HL-60/S4 treated with phorbol 12-myristate 13-acetate at 8.2 ng/mL for 4 days and 3 days (cell line): ENCODE results near the gene ORAI3.
"Not testable (repeated sequence)": the region's sequence is repeated elsewhere in the genome, so short reads cannot be mapped to it uniquely, and the experiment has no call there.

Experiments used
- in situ Hi-C: fragments of 300-500 bp; cut with MboI; formaldehyde crosslinking; loops from 2 replicates; pipeline ENCODE4 v1.15.0; 2022; ENCODE audit warnings: low sequenced_read_pairs

The ORAI3 gene

GRCh38 chr16:30923554-30924075, 25.3 kb upstream of the ORAI3 start, which contains the start of gene FBXL19:
FBXL19 (plus strand) TSS chr16:30923572; CDS start chr16:30925755, 2,183 bp downstream.
- in situ Hi-C loops, result no loop called here

- in situ Hi-C loops, result no loop called here
Observed at GRCh38 chr16:30924076-30924912, 24.6 kb upstream of the ORAI3 start.

- in situ Hi-C loops, result no loop called here
Observed at GRCh38 chr16:30924913-30925631, 23.8 kb upstream of the ORAI3 start.

GRCh38 chr16:30925632-30925987, 23.3 kb upstream of the ORAI3 start:
- in situ Hi-C loops, result no loop called here

GRCh38 chr16:30925995-30926811, 22.7 kb upstream of the ORAI3 start:
- in situ Hi-C loops, result no loop called here

DNA sequence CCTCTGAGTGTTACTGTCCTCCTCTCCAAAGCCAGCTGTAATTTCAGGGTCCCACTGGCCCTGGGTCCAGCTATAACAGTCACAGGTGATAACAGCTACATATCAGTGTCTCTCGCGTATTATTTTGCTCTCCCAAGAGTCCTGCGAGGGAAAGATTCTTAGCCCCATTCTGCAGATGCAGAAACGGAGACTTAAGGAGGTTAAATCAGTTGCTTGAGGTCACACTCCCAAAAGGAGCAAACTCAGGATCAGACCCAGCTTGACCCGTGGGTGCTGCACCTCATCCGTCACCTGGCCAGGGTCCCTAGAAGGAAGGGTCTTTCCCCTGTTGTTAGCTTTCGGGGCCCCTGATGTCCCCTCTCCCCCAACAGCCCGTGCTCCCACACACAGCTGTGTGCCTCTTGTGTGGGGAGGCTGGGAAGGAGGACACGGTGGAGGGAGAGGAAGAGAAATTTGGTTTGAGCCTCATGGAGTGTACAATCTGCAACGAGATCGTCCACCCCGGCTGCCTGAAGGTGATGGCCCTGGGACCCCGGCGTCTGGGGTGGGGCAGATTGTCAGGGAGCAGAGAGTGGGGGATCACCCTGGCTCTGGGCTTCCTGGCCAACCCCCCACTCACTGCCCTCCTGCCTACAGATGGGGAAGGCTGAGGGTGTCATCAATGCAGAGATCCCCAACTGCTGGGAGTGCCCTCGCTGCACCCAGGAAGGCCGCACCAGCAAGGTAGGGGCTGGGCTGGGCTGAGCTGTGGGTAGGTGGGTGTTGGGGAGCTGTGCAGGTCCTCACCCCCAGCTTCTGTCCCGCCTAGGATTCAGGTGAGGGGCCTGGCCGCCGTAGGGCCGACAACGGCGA, 21.7 kb upstream of the ORAI3 start:
- in situ Hi-C loops, result no loop called here

GRCh38 chr16:30927789-30928378, 21.0 kb upstream of the ORAI3 start:
- in situ Hi-C loops, result no loop called here

- in situ Hi-C loops, result no loop called here
Observed at GRCh38 chr16:30928390-30928789, 20.5 kb upstream of the ORAI3 start.

DNA sequence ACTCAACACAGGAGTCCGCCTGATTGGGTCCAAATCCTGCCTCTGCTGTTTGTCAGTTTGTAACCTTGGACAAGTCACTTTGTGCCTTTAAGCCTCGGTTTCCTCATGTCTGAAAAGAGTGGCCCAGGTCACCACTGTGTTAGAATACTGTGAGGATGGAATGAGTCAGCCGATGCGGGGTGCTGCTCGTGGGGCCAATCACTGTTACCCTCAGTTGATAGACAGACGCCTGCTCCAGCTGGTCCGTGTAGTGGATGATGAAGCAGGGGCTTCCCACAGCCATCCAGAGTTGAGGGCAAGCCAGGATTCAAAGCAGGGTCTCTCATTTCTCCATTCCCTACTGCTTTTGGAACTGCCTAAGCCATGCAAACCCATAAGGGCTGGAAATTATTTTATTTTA, 19.7 kb upstream of the ORAI3 start:
- in situ Hi-C loops, result no loop called here

GRCh38 chr16:30930160-30930571, 18.7 kb upstream of the ORAI3 start:
- in situ Hi-C loops, result no loop called here

- in situ Hi-C loops, result no loop called here
Observed at GRCh38 chr16:30931068-30931650, 17.7 kb upstream of the ORAI3 start.

DNA sequence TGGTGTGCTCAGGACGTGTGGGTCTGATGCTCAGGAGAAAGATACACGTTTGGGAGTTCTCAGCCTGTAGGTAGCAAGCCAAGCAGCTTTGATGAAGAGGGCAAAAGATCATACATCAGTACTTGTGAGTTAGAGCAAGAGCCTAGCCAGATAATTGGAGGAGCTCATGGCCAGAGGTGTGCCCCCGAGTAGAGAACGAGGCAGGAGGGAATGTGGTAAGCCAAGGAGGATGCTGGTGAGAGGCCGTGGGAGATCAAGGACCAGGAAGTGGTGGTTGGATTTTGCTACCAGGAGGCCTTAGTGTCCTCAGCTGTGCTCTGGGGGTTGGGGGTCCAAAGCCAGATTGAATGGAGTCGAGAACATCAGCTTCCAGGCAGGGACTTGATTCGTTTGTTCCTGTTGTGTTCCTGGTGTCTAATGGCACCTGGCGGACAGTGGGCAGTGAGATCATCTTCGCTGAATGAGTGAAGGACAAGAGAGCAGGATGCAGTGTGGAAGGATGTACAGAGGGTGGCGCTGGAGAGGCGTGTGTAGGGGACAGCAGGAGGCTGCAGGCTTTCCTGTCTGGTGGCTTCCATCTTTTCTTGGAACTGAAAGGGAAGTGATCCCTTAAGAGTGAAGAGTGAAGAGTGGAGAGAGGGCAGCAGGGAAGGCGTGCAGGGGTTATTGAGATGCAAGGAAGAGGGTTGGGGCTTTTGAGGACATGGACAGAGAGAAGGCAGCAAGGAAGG, 13.9 kb upstream of the ORAI3 start:
- in situ Hi-C loops, result no loop called here

GRCh38 chr16:30937692-30938091, 11.2 kb upstream of the ORAI3 start:
- in situ Hi-C loops, result no loop called here

DNA sequence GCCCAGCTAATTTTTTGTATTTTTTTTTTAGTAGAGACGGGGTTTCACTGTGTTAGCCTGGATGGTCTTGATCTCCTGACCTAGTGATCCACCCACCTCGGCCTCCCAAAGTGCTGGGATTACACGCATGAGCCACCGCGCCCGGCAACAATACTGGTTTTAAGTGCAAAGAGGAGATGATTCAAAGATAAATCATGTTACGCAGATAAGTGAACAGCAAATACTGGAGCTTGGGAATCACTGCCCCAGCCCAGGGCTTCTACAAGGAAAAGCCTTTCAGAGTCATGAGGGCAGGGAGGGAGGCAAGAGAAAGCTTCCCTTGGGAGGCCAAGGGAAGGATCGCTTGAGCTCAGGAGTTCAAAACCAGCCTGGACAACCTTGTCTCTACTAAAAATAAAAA, 9.3 kb upstream of the ORAI3 start:
- in situ Hi-C loops, result not testable (repeated sequence)

GRCh38 chr16:30941600-30942425, 7.1 kb upstream of the ORAI3 start:
- in situ Hi-C loops, result no loop called here

- in situ Hi-C loops, result no loop called here
Observed at GRCh38 chr16:30942426-30942806, 6.5 kb upstream of the ORAI3 start.

DNA sequence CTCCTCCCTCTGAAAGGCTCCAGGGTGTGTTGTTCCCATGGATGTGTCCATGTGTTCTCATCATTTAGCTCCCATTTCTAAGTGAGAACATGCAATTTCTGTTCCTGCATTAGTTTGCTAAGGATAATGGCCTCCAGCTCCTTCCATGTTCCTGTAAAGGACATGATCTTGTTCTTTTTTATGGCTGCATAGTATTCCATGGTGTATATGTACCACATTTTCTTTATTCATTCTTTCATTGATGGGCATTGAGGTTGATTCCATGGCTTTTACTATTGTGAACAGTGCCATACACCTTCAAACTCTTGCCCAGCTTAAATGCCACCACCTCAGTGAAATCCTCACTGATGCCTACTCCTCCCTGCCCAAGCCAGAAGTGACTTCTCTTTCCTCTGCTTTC, 4.5 kb upstream of the ORAI3 start:
- in situ Hi-C loops, result no loop called here
